C4-2B (cell line): ENCODE data around the gene AGAP1.

Experiments
- CTCF ChIP-seq: fragments of 450-650 bp; conservative IDR thresholded peaks from 2 replicates; pipeline ENCODE4 v1.5.1; 2017; ENCODE audit warnings: mild to moderate bottlenecking
- ZFX ChIP-seq: fragments of 450-650 bp; IDR thresholded peaks from 2 replicates; pipeline ENCODE4 v1.6.1; 2017

DNA sequence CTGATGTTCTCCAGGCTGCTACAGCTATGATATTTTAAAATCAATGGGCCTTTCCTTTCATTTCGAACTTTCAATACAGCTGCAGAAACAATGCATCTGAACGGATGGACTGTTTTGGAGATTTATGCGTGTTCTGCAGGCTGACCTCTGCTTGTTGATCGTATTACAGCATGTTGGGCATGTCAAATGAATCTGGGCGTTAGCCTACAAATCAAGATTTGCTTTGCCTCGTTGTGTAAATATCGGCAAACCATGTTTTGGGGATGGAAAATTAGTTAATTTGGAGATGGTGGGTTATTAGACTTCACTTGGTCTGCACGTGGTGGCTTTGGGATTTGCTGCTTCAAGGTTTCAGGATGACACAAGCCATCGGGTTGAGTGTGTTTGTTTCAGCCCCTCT lies 129.3 kb downstream of the AGAP1 start:
- no peak for TF ChIP-seq CTCF
- TF ChIP-seq ZFX, result no peak
